Left ventricle myocardium inferior (tissue), 1 donor: ENCODE results near the gene OR9I1. TPM values are rescaled to one million over a fixed set of nuclear protein-coding genes. Genes with fewer than 3 reads are reported as not detected.

Experiments
- DNase-seq: peaks from one replicate; pipeline ENCODE4 v3.0.0-alpha.2; 2020
- H3K27ac ChIP-seq: fragments of 200-600 bp; replicated peaks from 2 replicates; pipeline ENCODE4 v1.8.0; 2021
- H3K27me3 ChIP-seq: fragments of 200-600 bp; 2 replicates; pipeline ENCODE4 v1.8.0; 2021; ENCODE audit warnings: low read depth
- H3K36me3 ChIP-seq: fragments of 200-600 bp; 2 replicates; pipeline ENCODE4 v1.8.0; 2021
- H3K4me1 ChIP-seq: fragments of 200-600 bp; 2 replicates; pipeline ENCODE4 v1.8.0; 2021
- H3K4me3 ChIP-seq: fragments of 200-600 bp; 2 replicates; pipeline ENCODE4 v1.8.0; 2021; ENCODE audit warnings: mild to moderate bottlenecking, moderate library complexity
- H3K9me3 ChIP-seq: fragments of 200-600 bp; replicated peaks from 2 replicates; pipeline ENCODE4 v1.8.0; 2021
- intact Hi-C: fragments of 100-400 bp; cut with micrococcal nuclease; formaldehyde crosslinking; loops from one replicate; pipeline ENCODE4 v1.11.0; 2022
- total RNA-seq: library from RNA; stranded (reverse); fragmentation: NEBNext Ultra II Directional; extraction: Animal tissue kit (Norgen Biotek cat#: 25700); gene quantifications from one replicate; pipeline ENCODE4 v1.2.1, GENCODE V29; 2021
- TF ChIP-seq, protein P1 (sequence below): fragments of 200-600 bp; IDR thresholded peaks from 2 replicates; pipeline ENCODE4 v1.8.0; 2021; ENCODE audit warnings: antibody characterized with exemption, mild to moderate bottlenecking, borderline replicate concordance
- donor health status: DM: no; HTN: yes; CAD: no; lungs with severe emphysema.

The OR9I1 gene
- total RNA-seq, 1 donor from 2014 or later: not detected

- Histone ChIP-seq H3K36me3 (no peaks in the 10 kb centered on the region), H3K9me3 (no peaks in the 10 kb centered on the region), H3K4me3 (no peak overlapping the region), H3K27me3 (no peaks in the 10 kb centered on the region), H3K27ac (no peak overlapping the region), H3K4me1 (no peaks in the 10 kb centered on the region)
- intact Hi-C loops: no loop called here
- TF ChIP-seq, protein P1, sequence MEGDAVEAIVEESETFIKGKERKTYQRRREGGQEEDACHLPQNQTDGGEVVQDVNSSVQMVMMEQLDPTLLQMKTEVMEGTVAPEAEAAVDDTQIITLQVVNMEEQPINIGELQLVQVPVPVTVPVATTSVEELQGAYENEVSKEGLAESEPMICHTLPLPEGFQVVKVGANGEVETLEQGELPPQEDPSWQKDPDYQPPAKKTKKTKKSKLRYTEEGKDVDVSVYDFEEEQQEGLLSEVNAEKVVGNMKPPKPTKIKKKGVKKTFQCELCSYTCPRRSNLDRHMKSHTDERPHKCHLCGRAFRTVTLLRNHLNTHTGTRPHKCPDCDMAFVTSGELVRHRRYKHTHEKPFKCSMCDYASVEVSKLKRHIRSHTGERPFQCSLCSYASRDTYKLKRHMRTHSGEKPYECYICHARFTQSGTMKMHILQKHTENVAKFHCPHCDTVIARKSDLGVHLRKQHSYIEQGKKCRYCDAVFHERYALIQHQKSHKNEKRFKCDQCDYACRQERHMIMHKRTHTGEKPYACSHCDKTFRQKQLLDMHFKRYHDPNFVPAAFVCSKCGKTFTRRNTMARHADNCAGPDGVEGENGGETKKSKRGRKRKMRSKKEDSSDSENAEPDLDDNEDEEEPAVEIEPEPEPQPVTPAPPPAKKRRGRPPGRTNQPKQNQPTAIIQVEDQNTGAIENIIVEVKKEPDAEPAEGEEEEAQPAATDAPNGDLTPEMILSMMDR: no peak
- no peak for DNase-seq
Measured at GRCh38 chr11:58067685-58068084, 57.6 kb downstream of the OR9I1 start.

Other genes starting within 250 kb of the OR9I1 start
- not detected for gene OR9Q1, start 101.6 kb downstream of the OR9I1 start, total RNA-seq
- not detected for gene OR6Q1, start 94.6 kb downstream of the OR9I1 start, total RNA-seq
- not detected for gene OR9Q2, start 63.5 kb upstream of the OR9I1 start, total RNA-seq
- gene OR1S2, start 78.6 kb upstream of the OR9I1 start, total RNA-seq: not detected
- not detected for gene OR1S1, start 87.2 kb upstream of the OR9I1 start, total RNA-seq
- gene OR10Q1, start 103.4 kb upstream of the OR9I1 start, total RNA-seq: not detected
- not detected for gene OR10W1, start 142.7 kb upstream of the OR9I1 start, total RNA-seq
- not detected for gene OR5B17, start 233.5 kb upstream of the OR9I1 start, total RNA-seq